GM21717 (cell line): ENCODE results near the gene SOHLH2.

Experiments used
- ATAC-seq: cut with Tn5 transposase; IDR thresholded peaks from one replicate; pipeline ENCODE4 v1.9.1; 2021; ENCODE audit warnings: mild to moderate bottlenecking, moderate library complexity; ENCODE audit not compliant: unreplicated experiment

SOHLH2 gene

GRCh38 chr13:36188441-36188840, 25.9 kb downstream of the SOHLH2 start:
- no peak for ATAC-seq

GRCh38 chr13:36183901-36184300, 30.5 kb downstream of the SOHLH2 start:
- no peak for ATAC-seq

GRCh38 chr13:36175621-36176020, 38.7 kb downstream of the SOHLH2 start:
- no peak for ATAC-seq

- no peak for ATAC-seq
Measured at GRCh38 chr13:36174923-36175322, 39.4 kb downstream of the SOHLH2 start.

GRCh38 chr13:36173571-36174322, 40.6 kb downstream of the SOHLH2 start:
- ATAC-seq: no peak

- no peak for ATAC-seq
Measured at GRCh38 chr13:36166046-36166445, 48.3 kb downstream of the SOHLH2 start.

- ATAC-seq: no peak
Measured at GRCh38 chr13:36163809-36164308, 50.5 kb downstream of the SOHLH2 start.

GRCh38 chr13:36163286-36163685, 51.1 kb downstream of the SOHLH2 start:
- no peak for ATAC-seq

- no peak for ATAC-seq
Measured at GRCh38 chr13:36160297-36160696, 54.1 kb downstream of the SOHLH2 start.

- ATAC-seq: no peak
Measured at GRCh38 chr13:36158611-36159010, 55.7 kb downstream of the SOHLH2 start.

GRCh38 chr13:36157480-36157879, 56.9 kb downstream of the SOHLH2 start:
- no peak for ATAC-seq

- no peak for ATAC-seq
Measured at GRCh38 chr13:36154567-36155291, 59.6 kb downstream of the SOHLH2 start.

- no peak for ATAC-seq
Measured at GRCh38 chr13:36151591-36151990, 62.8 kb downstream of the SOHLH2 start.

GRCh38 chr13:36148446-36148845, 65.9 kb downstream of the SOHLH2 start:
- ATAC-seq: no peak

- no peak for ATAC-seq
Measured at GRCh38 chr13:36147330-36147729, 67.0 kb downstream of the SOHLH2 start.

- no peak for ATAC-seq
Measured at GRCh38 chr13:36146511-36147269, 67.7 kb downstream of the SOHLH2 start.

- no peak for ATAC-seq
Measured at GRCh38 chr13:36143738-36144137, 70.6 kb downstream of the SOHLH2 start.

- no peak for ATAC-seq
Measured at GRCh38 chr13:36142735-36143134, 71.6 kb downstream of the SOHLH2 start.

GRCh38 chr13:36135876-36136275, 78.5 kb downstream of the SOHLH2 start:
- no peak for ATAC-seq

- no peak for ATAC-seq
Measured at GRCh38 chr13:36134632-36135031, 79.7 kb downstream of the SOHLH2 start.

- ATAC-seq: no peak
Measured at GRCh38 chr13:36133950-36134626, 80.3 kb downstream of the SOHLH2 start.
